Endometrial microvascular endothelial cells (primary cell): ENCODE measurements around the gene SLC7A8. TPM values are rescaled to one million over a fixed set of nuclear protein-coding genes. Genes with fewer than 3 reads are reported as not detected.

Source experiments
- in situ Hi-C: cut with HindIII; loops from 2 replicates; pipeline ENCODE4 v1.10.0; 2017; ENCODE audit warnings: low sequenced_read_pairs, low pct_unique_long_range_greater_than_20kb; ENCODE audit errors: inconsistent ontology term
- total RNA-seq: library from RNA; depleted of rRNA; stranded (reverse); fragments of >200 nt; gene quantifications from one replicate; pipeline ENCODE4 v1.2.3, GENCODE V29; 2015; ENCODE audit errors: inconsistent ontology term

Gene SLC7A8
- total RNA-seq, 1 donor from 2014 or later, result 0.37 TPM

- in situ Hi-C loops, result loop anchor here (25.0 kb wide), 1 partner anchor 104 kb away; the partner anchor contains the start of gene AJUBA
Observed at GRCh38 chr14:23091294-23092225, 91.9 kb downstream of the SLC7A8 start.

GRCh38 chr14:23090254-23090636 lies 93.2 kb downstream of the SLC7A8 start:
- in situ Hi-C loops, result loop anchor here (25.0 kb wide), 1 partner anchor 103 kb away; the partner anchor contains the start of gene AJUBA

GRCh38 chr14:23089498-23090253 lies 93.8 kb downstream of the SLC7A8 start:
- in situ Hi-C loops, result loop anchor here (25.0 kb wide), 1 partner anchor 102 kb away; the partner anchor contains the start of gene AJUBA

GRCh38 chr14:23086565-23086964 lies 96.9 kb downstream of the SLC7A8 start:
- in situ Hi-C loops, result loop anchor here (25.0 kb wide), 1 partner anchor 99 kb away; the partner anchor contains the start of gene AJUBA

GRCh38 chr14:23085458-23085857 lies 98.0 kb downstream of the SLC7A8 start:
- in situ Hi-C loops, result loop anchor here (25.0 kb wide), 1 partner anchor 98 kb away; the partner anchor contains the start of gene AJUBA

- in situ Hi-C loops, result loop anchor here (25.0 kb wide), 1 partner anchor 93 kb away; the partner anchor contains the start of gene AJUBA
Observed at GRCh38 chr14:23080474-23080873, 103.0 kb downstream of the SLC7A8 start.

- in situ Hi-C loops, result loop anchor here (25.0 kb wide), 1 partner anchor 92 kb away; the partner anchor contains the start of gene AJUBA
Observed at GRCh38 chr14:23079716-23080115, 103.7 kb downstream of the SLC7A8 start.

GRCh38 chr14:23078692-23079116 lies 104.8 kb downstream of the SLC7A8 start:
- in situ Hi-C loops, result loop anchor here (25.0 kb wide), 1 partner anchor 91 kb away; the partner anchor contains the start of gene AJUBA

GRCh38 chr14:23077962-23078361 lies 105.5 kb downstream of the SLC7A8 start:
- in situ Hi-C loops, result loop anchor here (25.0 kb wide), 1 partner anchor 91 kb away; the partner anchor contains the start of gene AJUBA

GRCh38 chr14:23076785-23077408 lies 106.6 kb downstream of the SLC7A8 start:
- in situ Hi-C loops, result loop anchor here (25.0 kb wide), 1 partner anchor 90 kb away; the partner anchor contains the start of gene AJUBA

Other genes starting within 250 kb of the SLC7A8 start
- gene HAUS4, start 226.6 kb downstream of the SLC7A8 start, total RNA-seq, result 72.8 TPM
- gene AJUBA, start 201.1 kb downstream of the SLC7A8 start, total RNA-seq, result 62.3 TPM
- gene C14orf93, start 173.5 kb downstream of the SLC7A8 start, total RNA-seq, result 7.4 TPM
- gene PSMB5, start 148.8 kb downstream of the SLC7A8 start, total RNA-seq, result 352 TPM
- not detected for gene PSMB11, start 141.4 kb downstream of the SLC7A8 start, total RNA-seq
- 17.2 TPM for gene CDH24, start 126.1 kb downstream of the SLC7A8 start, total RNA-seq
- gene ACIN1, start 88.5 kb downstream of the SLC7A8 start, total RNA-seq, result 75.6 TPM
- 51.6 TPM for gene C14orf119, start 88.2 kb downstream of the SLC7A8 start, total RNA-seq
- gene CIROP, start 78.7 kb downstream of the SLC7A8 start, total RNA-seq, result not detected
- not detected for gene CEBPE, start 64.4 kb downstream of the SLC7A8 start, total RNA-seq
- gene RNF212B, start 54.3 kb upstream of the SLC7A8 start, total RNA-seq, result not detected
- gene HOMEZ, start 102.5 kb upstream of the SLC7A8 start, total RNA-seq, result 8.3 TPM
- gene PPP1R3E, start 119.2 kb upstream of the SLC7A8 start, total RNA-seq, result 1.5 TPM
- 13.2 TPM for gene BCL2L2, start 123.2 kb upstream of the SLC7A8 start, total RNA-seq
- 69.4 TPM for gene PABPN1, start 137.8 kb upstream of the SLC7A8 start, total RNA-seq
- gene SLC22A17, start 169.2 kb upstream of the SLC7A8 start, total RNA-seq, result 0.09 TPM
- gene EFS, start 181.5 kb upstream of the SLC7A8 start, total RNA-seq, result not detected
- gene IL25, start 189.1 kb upstream of the SLC7A8 start, total RNA-seq, result not detected
- not detected for gene CMTM5, start 193.4 kb upstream of the SLC7A8 start, total RNA-seq
- gene MYH6, start 224.6 kb upstream of the SLC7A8 start, total RNA-seq, result not detected